OCI-LY1 (cell line): ENCODE measurements around the gene STK38.

Experiments used
- EZH2 ChIP-seq: fragments of 200-600 bp; sonication (generic), shearing (Covaris generic); IDR thresholded peaks from 2 replicates; pipeline ENCODE4 v1.8.0; 2017; ENCODE audit warnings: borderline replicate concordance, mixed run types, mild to moderate bottlenecking, antibody characterized with exemption, low read length, moderate library complexity, mixed read lengths
- TF ChIP-seq, protein P1 (sequence below): fragments of 200-600 bp; sonication (generic), shearing (Covaris generic); IDR thresholded peaks from 2 replicates; pipeline ENCODE4 v1.5.1; 2017; ENCODE audit warnings: mild to moderate bottlenecking, antibody characterized with exemption, low read length, moderate library complexity, mixed read lengths

DNA sequence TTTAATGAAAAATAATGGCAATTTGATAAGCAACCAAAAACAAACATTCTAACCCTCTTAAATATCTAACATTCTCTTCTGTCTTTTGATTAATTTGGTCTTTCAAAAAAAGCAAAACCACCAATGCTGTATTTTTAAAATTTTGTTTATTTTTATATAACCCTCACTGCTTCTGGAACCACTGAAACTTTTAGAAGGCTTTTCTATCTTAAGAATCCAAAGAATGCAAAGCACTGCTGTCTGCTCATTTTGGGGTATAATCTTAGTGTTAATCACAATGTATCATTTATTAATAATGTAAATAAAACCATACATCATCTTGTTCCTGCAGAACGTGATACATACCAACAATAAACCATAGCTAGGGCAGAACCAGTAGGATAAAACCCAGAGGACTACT is 14.0 kb downstream of the STK38 start:
- TF ChIP-seq EZH2: no peak
- TF ChIP-seq, protein P1, sequence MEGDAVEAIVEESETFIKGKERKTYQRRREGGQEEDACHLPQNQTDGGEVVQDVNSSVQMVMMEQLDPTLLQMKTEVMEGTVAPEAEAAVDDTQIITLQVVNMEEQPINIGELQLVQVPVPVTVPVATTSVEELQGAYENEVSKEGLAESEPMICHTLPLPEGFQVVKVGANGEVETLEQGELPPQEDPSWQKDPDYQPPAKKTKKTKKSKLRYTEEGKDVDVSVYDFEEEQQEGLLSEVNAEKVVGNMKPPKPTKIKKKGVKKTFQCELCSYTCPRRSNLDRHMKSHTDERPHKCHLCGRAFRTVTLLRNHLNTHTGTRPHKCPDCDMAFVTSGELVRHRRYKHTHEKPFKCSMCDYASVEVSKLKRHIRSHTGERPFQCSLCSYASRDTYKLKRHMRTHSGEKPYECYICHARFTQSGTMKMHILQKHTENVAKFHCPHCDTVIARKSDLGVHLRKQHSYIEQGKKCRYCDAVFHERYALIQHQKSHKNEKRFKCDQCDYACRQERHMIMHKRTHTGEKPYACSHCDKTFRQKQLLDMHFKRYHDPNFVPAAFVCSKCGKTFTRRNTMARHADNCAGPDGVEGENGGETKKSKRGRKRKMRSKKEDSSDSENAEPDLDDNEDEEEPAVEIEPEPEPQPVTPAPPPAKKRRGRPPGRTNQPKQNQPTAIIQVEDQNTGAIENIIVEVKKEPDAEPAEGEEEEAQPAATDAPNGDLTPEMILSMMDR: no peak
